Endothelial cell (in vitro differentiated cells): Measurements from ENCODE around the gene PHYKPL. TPM values are rescaled to one million over a fixed set of nuclear protein-coding genes. Genes with fewer than 3 reads are reported as not detected.
A peak's percentile ranks its signal among the peaks of the same experiment; 100 is the strongest.

Experiments used
- DNase-seq: peaks from one replicate; pipeline ENCODE4 v3.0.0; 2021; ENCODE audit warnings: low spot score
- H3K27ac Mint-ChIP-seq: one replicate; pipeline ENCODE4 v1.8.0; 2021; ENCODE audit warnings: mixed read lengths, inconsistent platforms; ENCODE audit not compliant: unreplicated experiment
- H3K27me3 Mint-ChIP-seq: one replicate; pipeline ENCODE4 v1.8.0; 2021; ENCODE audit warnings: mild to moderate bottlenecking, moderate library complexity, mixed read lengths, inconsistent platforms; ENCODE audit not compliant: unreplicated experiment
- H3K36me3 Mint-ChIP-seq: one replicate; pipeline ENCODE4 v1.8.0; 2021; ENCODE audit warnings: mild to moderate bottlenecking, low read depth, mixed read lengths, inconsistent platforms; ENCODE audit not compliant: unreplicated experiment
- H3K4me1 Mint-ChIP-seq: one replicate; pipeline ENCODE4 v1.8.0; 2021; ENCODE audit warnings: mild to moderate bottlenecking, mixed read lengths, inconsistent platforms; ENCODE audit not compliant: unreplicated experiment
- H3K4me3 Mint-ChIP-seq: one replicate; pipeline ENCODE4 v1.8.0; 2021; ENCODE audit warnings: mild to moderate bottlenecking, mixed read lengths, inconsistent platforms; ENCODE audit not compliant: unreplicated experiment
- H3K9me3 Mint-ChIP-seq: one replicate; pipeline ENCODE4 v1.8.0; 2021; ENCODE audit warnings: mixed read lengths, inconsistent platforms; ENCODE audit not compliant: unreplicated experiment
- CTCF ChIP-seq: fragments of 200-600 bp; sonication (generic); IDR thresholded peaks from one replicate; pipeline ENCODE4 v1.5.0; 2021; ENCODE audit warnings: antibody characterized with exemption; ENCODE audit not compliant: unreplicated experiment
- total RNA-seq: library from RNA; stranded (reverse); fragmentation: NEBNext Ultra II Directional; extraction: Animal tissue kit (Norgen Biotek cat#: 25700); gene quantifications from one replicate; pipeline ENCODE4 v1.2.1, GENCODE V29; 2021; ENCODE audit not compliant: unreplicated experiment

Gene PHYKPL
- total RNA-seq, 1 donor from 2014 or later: 53.1 TPM

- TF ChIP-seq CTCF: no peak
- no peak overlapping the region for H3K4me3 Mint-ChIP-seq
- no peak overlapping the region for H3K27ac Mint-ChIP-seq
- peaks cover 13% of the 10 kb centered on the region for H3K27me3 Mint-ChIP-seq
- H3K9me3 Mint-ChIP-seq: no peaks in the 10 kb centered on the region
- peaks cover 5% of the 10 kb centered on the region for H3K36me3 Mint-ChIP-seq
- H3K4me1 Mint-ChIP-seq: no peaks in the 10 kb centered on the region
- DNase-seq: no peak
Observed at GRCh38 chr5:178250263-178250662, 17.7 kb upstream of the PHYKPL start.

- H3K27ac Mint-ChIP-seq: no peak overlapping the region
- H3K9me3 Mint-ChIP-seq: no peaks in the 10 kb centered on the region
- H3K27me3 Mint-ChIP-seq: peaks cover 10% of the 10 kb centered on the region
- H3K4me3 Mint-ChIP-seq: peak overlapping the region; percentile 37
- no peak for TF ChIP-seq CTCF
- peaks cover 5% of the 10 kb centered on the region for H3K36me3 Mint-ChIP-seq
- H3K4me1 Mint-ChIP-seq: no peaks in the 10 kb centered on the region
- no peak for DNase-seq
Observed at GRCh38 chr5:178249191-178249989, 16.8 kb upstream of the PHYKPL start.

- Mint-ChIP-seq H3K36me3 (peaks cover 5% of the 10 kb centered on the region), H3K4me3 (no peak overlapping the region), H3K4me1 (no peaks in the 10 kb centered on the region), H3K9me3 (no peaks in the 10 kb centered on the region), H3K27me3 (peaks cover 10% of the 10 kb centered on the region), H3K27ac (no peak overlapping the region)
- no peak for TF ChIP-seq CTCF
- no peak for DNase-seq
Observed at GRCh38 chr5:178248750-178249149, 16.1 kb upstream of the PHYKPL start.

- peaks cover 5% of the 10 kb centered on the region for H3K36me3 Mint-ChIP-seq
- no peaks in the 10 kb centered on the region for H3K9me3 Mint-ChIP-seq
- H3K4me3 Mint-ChIP-seq: no peak overlapping the region
- DNase-seq: no peak
- H3K27me3 Mint-ChIP-seq: peaks cover 11% of the 10 kb centered on the region
- H3K27ac Mint-ChIP-seq: no peak overlapping the region
- no peak for TF ChIP-seq CTCF
- no peaks in the 10 kb centered on the region for H3K4me1 Mint-ChIP-seq
Observed at GRCh38 chr5:178247481-178248456, 15.2 kb upstream of the PHYKPL start.
